Measurements from ENCODE around the gene CRMP1. TPM values are rescaled to one million over a fixed set of nuclear protein-coding genes. Genes with fewer than 3 reads are reported as not detected.

Gene CRMP1
- total and polyA plus RNA-seq, 9 of the 15 experiments (the other 6 are each of a cell fraction or from before 2014, with no cell fraction given): 0.03 to 0.04 TPM; not detected in 7

GRCh38 chr4:5793514-5793913 lies 99.4 kb downstream of the CRMP1 start (continued):
- peak; percentile 49; the same call in 1 of the 2 replicates for TF ChIP-seq REST (IDR thresholded peaks at IDR 0.05; ENCODE audit: borderline replicate concordance)
- no peak for TF ChIP-seq REST (CRISPR knock-in tag; IDR thresholded peaks at IDR 0.05; ENCODE audit: low read depth)
- no peak for TF ChIP-seq HNRNPL (IDR thresholded peaks at IDR 0.05; ENCODE audit: low read depth, low read length)
- no peak for TF ChIP-seq DIDO1 (tag; IDR thresholded peaks at IDR 0.05; ENCODE audit: low read depth)
- TF ChIP-seq RBM15 (IDR thresholded peaks at IDR 0.05; ENCODE audit: insufficient read depth, low read length): no peak
- TF ChIP-seq NKRF (IDR thresholded peaks at IDR 0.05; ENCODE audit: borderline replicate concordance): no peak
- no peak for TF ChIP-seq ZNF23 (CRISPR knock-in tag; IDR thresholded peaks at IDR 0.05)
- TF ChIP-seq ZBTB1 (CRISPR knock-in tag; IDR thresholded peaks at IDR 0.05; ENCODE audit: borderline replicate concordance, low read depth): no peak
- TF ChIP-seq SIN3A (IDR thresholded peaks at IDR 0.05; ENCODE audit: borderline replicate concordance in 2 of 2, control insufficient read depth in 1 of 2, low read depth in 2 of 2, low read length in 2 of 2): no peak
